Measurements from ENCODE around the gene PCBD1. TPM values are rescaled to one million over a fixed set of nuclear protein-coding genes. Genes with fewer than 3 reads are reported as not detected.

The PCBD1 gene
- total and polyA plus RNA-seq, 2 experiments from 2014 or later, result 33.3 to 78.5 TPM

DNA sequence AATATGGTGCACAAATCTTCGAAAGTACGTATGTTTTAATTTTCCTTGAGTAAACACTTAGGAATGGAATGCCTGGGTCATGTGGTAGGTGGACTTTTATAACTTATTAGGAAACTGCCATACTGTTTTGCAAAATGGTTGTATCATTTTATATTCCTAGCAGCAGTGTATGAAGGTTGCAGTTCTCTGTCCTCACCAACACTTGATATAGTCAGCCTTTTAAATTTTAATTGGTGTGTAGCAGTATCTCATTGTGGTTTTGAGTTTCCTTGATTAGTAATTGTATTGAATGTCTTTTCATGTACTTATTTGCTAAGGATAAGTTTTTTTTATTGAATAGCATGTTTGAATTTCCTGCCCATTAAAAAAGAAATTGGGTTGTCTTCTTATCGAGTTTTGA, 926 bp upstream of the PCBD1 start:
- Mint-ChIP-seq H3K4me3 (peak overlapping the region; percentile 79; the same call in 1 of the 3 replicates), H3K36me3 (ENCODE audit: low read depth) (peaks cover 13% of the 10 kb centered on the region), H3K27me3 (ENCODE audit: insufficient read depth, low read depth, poor library complexity) (peaks cover 1% of the 10 kb centered on the region), H3K9me3 (peaks cover 9% of the 10 kb centered on the region), H3K4me1 (peaks cover 45% of the 10 kb centered on the region), H3K27ac (no peak overlapping the region)
- Histone ChIP-seq H3K4me1 (ENCODE audit: insufficient read depth) (peaks cover 30% of the 10 kb centered on the region), H3K36me3 (ENCODE audit: insufficient read depth) (0 out of 2 replicates have a peak, but pooled peaks cover 3% of the 10 kb centered on the region), H2AFZ (no peak overlapping the region), H3K9me2 (ENCODE audit: insufficient read depth) (no peaks in the 10 kb centered on the region), H3K4me2 (peak overlapping the region; percentile 79), H3K79me2 (replicated peaks; ENCODE audit: insufficient read depth) (no peaks in the 10 kb centered on the region), H3K4me3 (no peak overlapping the region), H4K20me1 (replicated peaks; ENCODE audit: insufficient read depth) (no peaks in the 10 kb centered on the region), H3F3A (replicated peaks; ENCODE audit: low read depth) (no peaks in the 10 kb centered on the region), H3K27me3 (ENCODE audit: insufficient read depth) (no peaks in the 10 kb centered on the region), H3K27ac (ENCODE audit: low read depth) (no peak overlapping the region)
- ATAC-seq (no peak), DNase-seq (ENCODE audit: low spot score) (no peak)
- no peak for TF ChIP-seq ZNF331 (CRISPR knock-in tag; IDR thresholded peaks at IDR 0.05; ENCODE audit: low read depth)

DNA sequence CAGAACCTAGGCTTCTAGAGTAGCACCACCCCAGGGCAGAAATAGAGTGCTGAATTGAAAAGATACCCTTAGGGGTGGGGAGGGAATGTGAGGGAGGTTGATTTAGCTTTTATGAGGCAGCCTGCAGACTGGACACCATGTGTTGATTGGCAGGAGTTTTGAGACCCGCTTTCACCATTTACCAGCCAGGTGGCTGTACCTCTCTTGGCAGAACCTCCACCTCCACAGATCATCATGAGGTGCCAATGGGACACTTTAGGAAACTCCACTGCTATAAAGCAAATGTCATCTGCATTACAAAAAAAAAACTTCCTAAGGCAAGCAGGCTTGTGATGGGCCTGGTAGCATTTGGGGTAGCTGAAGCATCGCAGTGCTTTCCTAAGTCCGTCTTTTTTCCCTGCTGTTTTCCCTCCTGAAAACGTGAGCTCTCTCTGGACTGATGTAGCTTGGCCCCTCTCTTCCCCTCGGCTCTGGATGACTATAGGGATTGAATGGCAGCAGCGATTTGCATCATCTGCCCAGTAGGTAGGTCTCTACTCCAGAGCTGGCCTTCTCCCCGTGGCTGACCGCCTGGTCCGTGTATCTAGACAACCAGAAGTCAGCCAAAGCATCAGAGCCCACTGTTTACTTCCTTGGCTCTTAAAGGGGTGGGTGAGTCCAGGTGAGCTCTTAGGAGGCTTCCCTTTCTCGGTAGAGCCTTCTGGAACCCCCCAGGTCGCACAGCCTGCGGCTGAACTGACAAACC, 1.3 kb downstream of the PCBD1 start:
- Histone ChIP-seq H3K27ac (ENCODE audit: low read depth) (peak overlapping the region; percentile 30; the same call in 1 of the 2 replicates), H2AFZ (peak overlapping the region; percentile 78)
- peak; percentile 9; the same call in 2 of the 3 replicates for ATAC-seq

More for the DNA sequence above, 1.3 kb downstream of the PCBD1 start:
- Histone ChIP-seq H3K36me3 (ENCODE audit: insufficient read depth) (0 out of 2 replicates have a peak, but pooled peaks cover 3% of the 10 kb centered on the region), H4K20me1 (replicated peaks; ENCODE audit: insufficient read depth) (no peaks in the 10 kb centered on the region), H3K4me1 (ENCODE audit: insufficient read depth) (peaks cover 20% of the 10 kb centered on the region), H3K79me2 (replicated peaks; ENCODE audit: insufficient read depth) (no peaks in the 10 kb centered on the region), H3K27me3 (ENCODE audit: insufficient read depth) (no peaks in the 10 kb centered on the region), H3K4me3 (peak overlapping the region; percentile 72), H3K9me2 (ENCODE audit: insufficient read depth) (no peaks in the 10 kb centered on the region), H3F3A (replicated peaks; ENCODE audit: low read depth) (no peaks in the 10 kb centered on the region), H3K4me2 (peak overlapping the region; percentile 79)
- peaks cover 28% of the 10 kb centered on the region for H3K36me3 Mint-ChIP-seq (ENCODE audit: low read depth)
- peaks cover 5% of the 10 kb centered on the region for H3K9me3 Mint-ChIP-seq
- TF ChIP-seq POLR2AphosphoS5 (IDR thresholded peaks at IDR 0.05; ENCODE audit: low read depth), result no peak
- TF ChIP-seq ZNF331 (CRISPR knock-in tag; IDR thresholded peaks at IDR 0.05; ENCODE audit: low read depth), result no peak
- TF ChIP-seq, protein P1, sequence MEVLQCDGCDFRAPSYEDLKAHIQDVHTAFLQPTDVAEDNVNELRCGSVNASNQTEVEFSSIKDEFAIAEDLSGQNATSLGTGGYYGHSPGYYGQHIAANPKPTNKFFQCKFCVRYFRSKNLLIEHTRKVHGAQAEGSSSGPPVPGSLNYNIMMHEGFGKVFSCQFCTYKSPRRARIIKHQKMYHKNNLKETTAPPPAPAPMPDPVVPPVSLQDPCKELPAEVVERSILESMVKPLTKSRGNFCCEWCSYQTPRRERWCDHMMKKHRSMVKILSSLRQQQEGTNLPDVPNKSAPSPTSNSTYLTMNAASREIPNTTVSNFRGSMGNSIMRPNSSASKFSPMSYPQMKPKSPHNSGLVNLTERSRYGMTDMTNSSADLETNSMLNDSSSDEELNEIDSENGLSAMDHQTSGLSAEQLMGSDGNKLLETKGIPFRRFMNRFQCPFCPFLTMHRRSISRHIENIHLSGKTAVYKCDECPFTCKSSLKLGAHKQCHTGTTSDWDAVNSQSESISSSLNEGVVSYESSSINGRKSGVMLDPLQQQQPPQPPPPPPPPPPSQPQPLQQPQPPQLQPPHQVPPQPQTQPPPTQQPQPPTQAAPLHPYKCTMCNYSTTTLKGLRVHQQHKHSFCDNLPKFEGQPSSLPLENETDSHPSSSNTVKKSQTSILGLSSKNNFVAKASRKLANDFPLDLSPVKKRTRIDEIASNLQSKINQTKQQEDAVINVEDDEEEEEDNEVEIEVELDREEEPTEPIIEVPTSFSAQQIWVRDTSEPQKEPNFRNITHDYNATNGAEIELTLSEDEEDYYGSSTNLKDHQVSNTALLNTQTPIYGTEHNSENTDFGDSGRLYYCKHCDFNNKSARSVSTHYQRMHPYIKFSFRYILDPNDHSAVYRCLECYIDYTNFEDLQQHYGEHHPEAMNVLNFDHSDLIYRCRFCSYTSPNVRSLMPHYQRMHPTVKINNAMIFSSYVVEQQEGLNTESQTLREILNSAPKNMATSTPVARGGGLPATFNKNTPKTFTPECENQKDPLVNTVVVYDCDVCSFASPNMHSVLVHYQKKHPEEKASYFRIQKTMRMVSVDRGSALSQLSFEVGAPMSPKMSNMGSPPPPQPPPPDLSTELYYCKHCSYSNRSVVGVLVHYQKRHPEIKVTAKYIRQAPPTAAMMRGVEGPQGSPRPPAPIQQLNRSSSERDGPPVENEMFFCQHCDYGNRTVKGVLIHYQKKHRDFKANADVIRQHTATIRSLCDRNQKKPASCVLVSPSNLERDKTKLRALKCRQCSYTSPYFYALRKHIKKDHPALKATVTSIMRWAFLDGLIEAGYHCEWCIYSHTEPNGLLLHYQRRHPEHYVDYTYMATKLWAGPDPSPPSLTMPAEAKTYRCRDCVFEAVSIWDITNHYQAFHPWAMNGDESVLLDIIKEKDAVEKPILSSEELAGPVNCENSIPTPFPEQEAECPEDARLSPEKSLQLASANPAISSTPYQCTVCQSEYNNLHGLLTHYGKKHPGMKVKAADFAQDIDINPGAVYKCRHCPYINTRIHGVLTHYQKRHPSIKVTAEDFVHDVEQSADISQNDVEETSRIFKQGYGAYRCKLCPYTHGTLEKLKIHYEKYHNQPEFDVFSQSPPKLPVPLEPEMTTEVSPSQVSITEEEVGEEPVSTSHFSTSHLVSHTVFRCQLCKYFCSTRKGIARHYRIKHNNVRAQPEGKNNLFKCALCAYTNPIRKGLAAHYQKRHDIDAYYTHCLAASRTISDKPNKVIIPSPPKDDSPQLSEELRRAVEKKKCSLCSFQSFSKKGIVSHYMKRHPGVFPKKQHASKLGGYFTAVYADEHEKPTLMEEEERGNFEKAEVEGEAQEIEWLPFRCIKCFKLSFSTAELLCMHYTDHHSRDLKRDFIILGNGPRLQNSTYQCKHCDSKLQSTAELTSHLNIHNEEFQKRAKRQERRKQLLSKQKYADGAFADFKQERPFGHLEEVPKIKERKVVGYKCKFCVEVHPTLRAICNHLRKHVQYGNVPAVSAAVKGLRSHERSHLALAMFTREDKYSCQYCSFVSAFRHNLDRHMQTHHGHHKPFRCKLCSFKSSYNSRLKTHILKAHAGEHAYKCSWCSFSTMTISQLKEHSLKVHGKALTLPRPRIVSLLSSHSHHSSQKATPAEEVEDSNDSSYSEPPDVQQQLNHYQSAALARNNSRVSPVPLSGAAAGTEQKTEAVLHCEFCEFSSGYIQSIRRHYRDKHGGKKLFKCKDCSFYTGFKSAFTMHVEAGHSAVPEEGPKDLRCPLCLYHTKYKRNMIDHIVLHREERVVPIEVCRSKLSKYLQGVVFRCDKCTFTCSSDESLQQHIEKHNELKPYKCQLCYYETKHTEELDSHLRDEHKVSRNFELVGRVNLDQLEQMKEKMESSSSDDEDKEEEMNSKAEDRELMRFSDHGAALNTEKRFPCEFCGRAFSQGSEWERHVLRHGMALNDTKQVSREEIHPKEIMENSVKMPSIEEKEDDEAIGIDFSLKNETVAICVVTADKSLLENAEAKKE (CRISPR knock-in tag; IDR thresholded peaks at IDR 0.05), result no peak
- no peak for TF ChIP-seq JUNB (IDR thresholded peaks at IDR 0.05; ENCODE audit: unreplicated experiment)
- H3K4me3 Mint-ChIP-seq, result peak overlapping the region; percentile 79
- H3K4me1 Mint-ChIP-seq, result peaks cover 34% of the 10 kb centered on the region
- DNase-seq (ENCODE audit: low spot score), result no peak
- no peaks in the 10 kb centered on the region for H3K27me3 Mint-ChIP-seq (ENCODE audit: insufficient read depth, low read depth, poor library complexity)
- H3K27ac Mint-ChIP-seq, result no peak overlapping the region; the same call in 1 of the 2 replicates

Measured in GM23338 (cell line).